Measurements from ENCODE around the gene EBI3.

Gene EBI3

GRCh38 chr19:4257025-4257424 is 27.7 kb downstream of the EBI3 start:
- DNase-seq (ENCODE audit: low spot score) (no peak), ATAC-seq (ENCODE audit: low read depth) (no peak)
- no peak overlapping the region for H3K4me3 ChIP-seq (ENCODE audit: severe bottlenecking)
- H3K27ac ChIP-seq (ENCODE audit: poor library complexity, severe bottlenecking): no peak overlapping the region
- no peaks in the 10 kb centered on the region for H3K27me3 ChIP-seq (ENCODE audit: insufficient read depth, poor library complexity, severe bottlenecking)
- peaks cover 54% of the 10 kb centered on the region for H3K36me3 ChIP-seq (ENCODE audit: low read depth)
- H3K4me1 ChIP-seq (ENCODE audit: insufficient read depth, poor library complexity, severe bottlenecking): no peaks in the 10 kb centered on the region
- H3K9me3 ChIP-seq (ENCODE audit: severe bottlenecking): no peaks in the 10 kb centered on the region
- TF ChIP-seq CTCF (IDR thresholded peaks at IDR 0.05; ENCODE audit: poor library complexity, severe bottlenecking): no peak

DNA sequence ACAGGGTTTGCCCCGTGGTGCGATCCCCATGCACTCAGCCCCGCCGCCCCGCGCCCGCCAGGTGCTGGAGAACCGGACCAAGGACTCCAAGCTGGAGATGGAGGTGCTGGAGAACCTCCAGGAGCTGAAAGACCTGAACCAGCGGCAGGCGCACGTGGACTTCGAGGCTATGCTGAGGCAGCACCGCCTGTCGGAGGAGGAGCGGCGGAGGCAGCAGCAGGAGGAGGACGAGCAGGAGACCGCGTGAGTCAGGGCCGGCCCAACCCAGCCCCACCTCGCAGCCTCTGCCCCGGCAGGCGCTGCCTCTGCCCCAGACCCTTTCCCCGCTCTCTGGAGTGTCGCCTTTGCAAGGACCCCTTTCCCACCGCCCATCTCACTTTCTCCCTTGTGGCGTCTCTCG is 28.9 kb downstream of the EBI3 start:
- ATAC-seq (ENCODE audit: low read depth) (no peak), DNase-seq (ENCODE audit: low spot score) (no peak)
- no peak for TF ChIP-seq CTCF (IDR thresholded peaks at IDR 0.05; ENCODE audit: poor library complexity, severe bottlenecking)
- Histone ChIP-seq H3K9me3 (ENCODE audit: severe bottlenecking) (no peaks in the 10 kb centered on the region), H3K36me3 (ENCODE audit: low read depth) (peaks cover 45% of the 10 kb centered on the region), H3K27me3 (ENCODE audit: insufficient read depth, poor library complexity, severe bottlenecking) (no peaks in the 10 kb centered on the region), H3K4me1 (ENCODE audit: insufficient read depth, poor library complexity, severe bottlenecking) (no peaks in the 10 kb centered on the region), H3K4me3 (ENCODE audit: severe bottlenecking) (no peak overlapping the region), H3K27ac (ENCODE audit: poor library complexity, severe bottlenecking) (no peak overlapping the region)

GRCh38 chr19:4260613-4261191 is 31.4 kb downstream of the EBI3 start:
- H3K4me3 ChIP-seq (ENCODE audit: severe bottlenecking): no peak overlapping the region
- no peak for DNase-seq (ENCODE audit: low spot score)
- no peaks in the 10 kb centered on the region for H3K27me3 ChIP-seq (ENCODE audit: insufficient read depth, poor library complexity, severe bottlenecking)
- peaks cover 23% of the 10 kb centered on the region for H3K36me3 ChIP-seq (ENCODE audit: low read depth)
- no peaks in the 10 kb centered on the region for H3K4me1 ChIP-seq (ENCODE audit: insufficient read depth, poor library complexity, severe bottlenecking)
- no peaks in the 10 kb centered on the region for H3K9me3 ChIP-seq (ENCODE audit: severe bottlenecking)
- ATAC-seq (ENCODE audit: low read depth): no peak
- no peak for TF ChIP-seq CTCF (IDR thresholded peaks at IDR 0.05; ENCODE audit: poor library complexity, severe bottlenecking)
- no peak overlapping the region for H3K27ac ChIP-seq (ENCODE audit: poor library complexity, severe bottlenecking)

DNA sequence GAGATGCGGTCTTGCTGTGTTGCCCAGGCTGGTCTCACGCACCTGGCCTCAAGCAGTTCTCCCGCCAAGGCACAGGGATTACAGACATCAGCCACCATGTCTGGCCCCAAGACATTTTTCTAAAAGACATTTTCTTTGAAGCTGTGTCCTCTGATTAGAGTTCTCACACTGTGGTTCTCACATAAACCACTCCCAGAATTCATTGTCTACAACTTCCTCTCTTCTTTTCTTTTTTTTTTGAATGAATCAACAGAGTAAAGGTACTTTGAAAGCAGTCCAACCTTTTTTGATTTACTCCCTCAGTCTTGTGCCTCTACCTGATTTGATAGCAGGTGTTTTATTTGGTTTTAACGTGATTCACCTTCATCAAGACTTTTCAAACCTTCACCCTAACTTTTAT is 35.5 kb downstream of the EBI3 start:
- Histone ChIP-seq H3K4me3 (ENCODE audit: severe bottlenecking) (no peak overlapping the region), H3K9me3 (ENCODE audit: severe bottlenecking) (no peaks in the 10 kb centered on the region), H3K36me3 (ENCODE audit: low read depth) (peaks cover 30% of the 10 kb centered on the region), H3K4me1 (ENCODE audit: insufficient read depth, poor library complexity, severe bottlenecking) (no peaks in the 10 kb centered on the region), H3K27ac (ENCODE audit: poor library complexity, severe bottlenecking) (no peak overlapping the region), H3K27me3 (ENCODE audit: insufficient read depth, poor library complexity, severe bottlenecking) (no peaks in the 10 kb centered on the region)
- no peak for TF ChIP-seq CTCF (IDR thresholded peaks at IDR 0.05; ENCODE audit: poor library complexity, severe bottlenecking)
- DNase-seq (ENCODE audit: low spot score) (no peak), ATAC-seq (ENCODE audit: low read depth) (no peak)

- DNase-seq (ENCODE audit: low spot score) (no peak), ATAC-seq (ENCODE audit: low read depth) (no peak)
- Histone ChIP-seq H3K4me1 (ENCODE audit: insufficient read depth, poor library complexity, severe bottlenecking) (no peaks in the 10 kb centered on the region), H3K36me3 (ENCODE audit: low read depth) (peaks cover 24% of the 10 kb centered on the region), H3K9me3 (ENCODE audit: severe bottlenecking) (no peaks in the 10 kb centered on the region), H3K27ac (ENCODE audit: poor library complexity, severe bottlenecking) (no peak overlapping the region), H3K27me3 (ENCODE audit: insufficient read depth, poor library complexity, severe bottlenecking) (no peaks in the 10 kb centered on the region), H3K4me3 (ENCODE audit: severe bottlenecking) (no peak overlapping the region)
- TF ChIP-seq CTCF (IDR thresholded peaks at IDR 0.05; ENCODE audit: poor library complexity, severe bottlenecking): no peak
Measured at GRCh38 chr19:4266253-4267000, 37.1 kb downstream of the EBI3 start.

All from RWPE2 (cell line).